GM13977 (cell line): ENCODE results near the gene SACM1L.

Experiments
- DNase-seq: peaks from one replicate; pipeline ENCODE4 v3.0.0; 2012; ENCODE audit warnings: low spot score
- in situ Hi-C: fragments of 300-500 bp; cut with MboI; formaldehyde crosslinking; loops from one replicate; pipeline ENCODE4 v1.12.0; 2022; ENCODE audit warnings: low sequenced_read_pairs, low pct_unique_long_range_greater_than_20kb, mixed read lengths, inconsistent platforms; ENCODE audit not compliant: unreplicated experiment
- TF ChIP-seq, protein P1 (sequence below): IDR thresholded peaks from 2 replicates; pipeline ENCODE4 v1.5.1; 2012; ENCODE audit warnings: mild to moderate bottlenecking, control low read depth; ENCODE audit not compliant: insufficient read depth; ENCODE audit errors: extremely low read depth, missing control alignments

Gene SACM1L

GRCh38 chr3:45677033-45677446 lies 12.2 kb upstream of the SACM1L start:
- in situ Hi-C loops = no loop called here
- TF ChIP-seq, protein P1, sequence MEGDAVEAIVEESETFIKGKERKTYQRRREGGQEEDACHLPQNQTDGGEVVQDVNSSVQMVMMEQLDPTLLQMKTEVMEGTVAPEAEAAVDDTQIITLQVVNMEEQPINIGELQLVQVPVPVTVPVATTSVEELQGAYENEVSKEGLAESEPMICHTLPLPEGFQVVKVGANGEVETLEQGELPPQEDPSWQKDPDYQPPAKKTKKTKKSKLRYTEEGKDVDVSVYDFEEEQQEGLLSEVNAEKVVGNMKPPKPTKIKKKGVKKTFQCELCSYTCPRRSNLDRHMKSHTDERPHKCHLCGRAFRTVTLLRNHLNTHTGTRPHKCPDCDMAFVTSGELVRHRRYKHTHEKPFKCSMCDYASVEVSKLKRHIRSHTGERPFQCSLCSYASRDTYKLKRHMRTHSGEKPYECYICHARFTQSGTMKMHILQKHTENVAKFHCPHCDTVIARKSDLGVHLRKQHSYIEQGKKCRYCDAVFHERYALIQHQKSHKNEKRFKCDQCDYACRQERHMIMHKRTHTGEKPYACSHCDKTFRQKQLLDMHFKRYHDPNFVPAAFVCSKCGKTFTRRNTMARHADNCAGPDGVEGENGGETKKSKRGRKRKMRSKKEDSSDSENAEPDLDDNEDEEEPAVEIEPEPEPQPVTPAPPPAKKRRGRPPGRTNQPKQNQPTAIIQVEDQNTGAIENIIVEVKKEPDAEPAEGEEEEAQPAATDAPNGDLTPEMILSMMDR = no peak

DNA sequence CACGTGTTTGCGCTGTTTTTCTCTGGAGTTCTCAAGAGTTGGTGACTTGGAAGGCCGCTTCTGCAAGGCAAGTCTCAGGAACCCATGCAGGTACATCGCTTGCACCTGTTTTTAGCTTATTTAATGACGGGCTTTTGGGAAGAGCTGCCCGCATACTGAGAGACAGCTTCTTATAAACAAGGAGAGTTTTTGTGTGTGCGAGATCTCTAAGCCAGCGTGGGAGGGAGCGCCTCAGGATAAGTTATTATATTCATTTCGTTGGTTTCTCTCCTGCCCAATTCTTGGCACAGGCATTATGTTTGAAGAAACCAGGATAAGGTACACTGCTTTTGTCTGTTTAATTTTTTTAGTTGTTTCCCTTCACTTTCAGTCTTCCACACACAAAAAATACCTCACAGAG lies 11.4 kb upstream of the SACM1L start:
- TF ChIP-seq, protein P1 = no peak
- in situ Hi-C loops = no loop called here
- DNase-seq = no peak

More at GRCh38 chr3:45677033-45677446, 12.2 kb upstream of the SACM1L start:
- DNase-seq = no peak

- no peak for DNase-seq
- TF ChIP-seq, protein P1 = no peak
- in situ Hi-C loops = no loop called here
Measured at GRCh38 chr3:45679805-45680204, 9.4 kb upstream of the SACM1L start.

- in situ Hi-C loops = no loop called here
- DNase-seq = no peak
- TF ChIP-seq, protein P1 = no peak
Measured at GRCh38 chr3:45681221-45681620, 8.0 kb upstream of the SACM1L start.

DNA sequence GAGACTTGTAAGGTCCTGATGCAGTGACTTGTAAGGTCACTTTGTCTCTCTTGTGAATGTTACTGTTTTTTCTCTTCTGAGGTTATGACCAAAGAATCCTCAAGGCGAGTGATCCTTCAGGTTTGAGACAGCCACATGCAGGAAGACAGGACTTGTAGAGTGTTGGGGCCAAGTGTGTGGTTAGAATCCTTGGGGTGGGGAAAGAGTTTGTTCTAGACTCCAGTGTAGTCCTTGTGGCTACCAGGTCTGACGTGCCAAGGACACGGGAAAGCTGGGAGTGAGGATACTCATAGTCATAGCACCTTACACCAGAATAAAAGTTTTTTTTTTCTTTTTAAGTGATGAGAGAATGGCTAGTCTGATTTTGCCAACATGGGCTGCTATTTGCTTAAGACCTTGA lies 7.3 kb upstream of the SACM1L start:
- TF ChIP-seq, protein P1 = no peak
- in situ Hi-C loops = no loop called here
- DNase-seq = no peak

DNA sequence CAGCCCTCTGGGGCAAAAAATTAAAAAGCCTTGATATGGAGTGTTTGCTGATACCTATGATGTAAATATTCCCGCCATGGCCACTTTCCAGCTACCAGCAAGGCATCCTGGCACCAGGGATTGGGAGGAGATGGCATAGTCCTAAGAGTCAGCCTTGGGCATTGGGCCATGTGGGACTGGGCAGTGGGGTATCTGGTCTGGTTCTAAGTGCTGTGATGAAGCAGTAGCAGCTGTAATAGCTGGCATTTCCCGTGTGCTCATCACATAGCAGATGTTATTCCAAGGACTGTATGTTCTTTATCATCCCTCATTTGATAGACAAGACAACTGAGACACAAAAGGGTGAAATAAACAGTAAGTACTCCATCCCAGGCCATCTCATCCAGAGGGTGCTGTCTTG lies 6.9 kb upstream of the SACM1L start:
- in situ Hi-C loops = no loop called here
- DNase-seq = no peak
- TF ChIP-seq, protein P1 = no peak

- TF ChIP-seq, protein P1 = no peak
- in situ Hi-C loops = no loop called here
- DNase-seq = no peak
Measured at GRCh38 chr3:45682786-45683185, 6.4 kb upstream of the SACM1L start.
